PC-3 (cell line): ENCODE measurements around the gene C2orf74. TPM values are rescaled to one million over a fixed set of nuclear protein-coding genes. Genes with fewer than 3 reads are reported as not detected.
A peak's percentile ranks its signal among the peaks of the same experiment; 100 is the strongest.

Experiments used
- ATAC-seq: fragments of 200-7000 bp; cut with Tn5 transposase; 2 replicates; pipeline ENCODE4 v1.9.1; 2020; ENCODE audit warnings: mild to moderate bottlenecking, moderate library complexity
- BruUV-seq: library from RNA; stranded (reverse); fragments of 400-500 nt; replicated peaks from 2 replicates; lab custom pipeline; 2021; lab: Mats Ljungman, UMichigan
- CTCF ChIA-PET: fragments of 300-600 bp; sonication (Branson Sonifier 250); formaldehyde crosslinking; loops from one replicate; lab custom pipeline; 2022; ENCODE audit warnings: antibody characterized with exemption; lab: Charles Lee
- POLR2A ChIA-PET: fragments of 300-600 bp; sonication (Branson Sonifier 250); formaldehyde crosslinking; loops from one replicate; lab custom pipeline; 2022; ENCODE audit warnings: antibody characterized with exemption; ENCODE audit not compliant: unreplicated experiment; lab: Charles Lee
- DNase-seq: peaks from one replicate; pipeline ENCODE4 v3.0.0-alpha.2; 2015
- H2AFZ ChIP-seq: fragments of 300-600 bp; sonication (generic); 2 replicates; pipeline ENCODE4 v1.6.0; 2016; ENCODE audit warnings: antibody characterized with exemption, low read length
- H3F3A ChIP-seq: fragments of 300-600 bp; sonication (generic); one replicate; pipeline ENCODE4 v1.6.0; 2017; ENCODE audit warnings: antibody characterized with exemption, low read length, control low read depth, mild to moderate bottlenecking; ENCODE audit not compliant: unreplicated experiment
- H3K27ac ChIP-seq: fragments of 300-600 bp; sonication (generic); 2 replicates; pipeline ENCODE4 v1.5.1; 2016; ENCODE audit warnings: mild to moderate bottlenecking, low read length
- H3K27me3 ChIP-seq: fragments of 300-600 bp; sonication (generic); 2 replicates; pipeline ENCODE4 v1.6.1; 2016; ENCODE audit warnings: low read length, mixed read lengths
- H3K36me3 ChIP-seq: fragments of 300-600 bp; sonication (generic); 2 replicates; pipeline ENCODE4 v1.6.1; 2016; ENCODE audit warnings: low read depth, mixed run types, low read length, mixed read lengths
- H3K4me1 ChIP-seq: fragments of 300-600 bp; sonication (generic); 2 replicates; pipeline ENCODE4 v1.5.1; 2016; ENCODE audit warnings: low read length; ENCODE audit not compliant: insufficient read depth
- H3K4me2 ChIP-seq: fragments of 300-600 bp; sonication (generic); 2 replicates; pipeline ENCODE4 v1.6.0; 2016; ENCODE audit warnings: low read length
- H3K4me3 ChIP-seq: fragments of 300-600 bp; sonication (generic); 2 replicates; pipeline ENCODE4 v1.5.1; 2016; ENCODE audit warnings: mild to moderate bottlenecking, low read length, mixed read lengths
- H3K79me2 ChIP-seq: fragments of 300-600 bp; sonication (generic); 2 replicates; pipeline ENCODE4 v1.6.1; 2017; ENCODE audit warnings: low read length, mixed read lengths
- H3K9ac ChIP-seq: fragments of 300-600 bp; sonication (generic); 2 replicates; pipeline ENCODE4 v1.6.0; 2016; ENCODE audit warnings: mild to moderate bottlenecking, low read length
- H3K9me2 ChIP-seq: fragments of 300-600 bp; sonication (generic); replicated peaks from 2 replicates; pipeline ENCODE4 v1.6.1; 2016; ENCODE audit warnings: mixed run types, low read length, mixed read lengths
- H3K9me3 ChIP-seq: fragments of 300-600 bp; sonication (generic); 2 replicates; pipeline ENCODE4 v1.6.1; 2016; ENCODE audit warnings: low read length, mixed read lengths
- H4K20me1 ChIP-seq: fragments of 300-600 bp; sonication (generic); 2 replicates; pipeline ENCODE4 v1.6.1; 2016; ENCODE audit warnings: low read length, mixed read lengths
- CTCF ChIP-seq: fragments of 300-600 bp; sonication (generic); conservative IDR thresholded peaks from 2 replicates; pipeline ENCODE4 v1.5.1; 2017; ENCODE audit warnings: antibody characterized with exemption, low read depth, mild to moderate bottlenecking, low read length
- EZH2 ChIP-seq: fragments of 300-600 bp; sonication (generic); IDR thresholded peaks from one replicate; pipeline ENCODE4 v1.6.1; 2017; ENCODE audit warnings: antibody characterized with exemption, mild to moderate bottlenecking, low read length; ENCODE audit not compliant: unreplicated experiment
- EZH2phosphoT487 ChIP-seq: fragments of 300-600 bp; sonication (generic); IDR thresholded peaks from 2 replicates; pipeline ENCODE4 v1.6.1; 2018; ENCODE audit warnings: mild to moderate bottlenecking, antibody characterized with exemption, low read length, borderline replicate concordance
- intact Hi-C: fragments of 100-400 bp; cut with micrococcal nuclease; formaldehyde crosslinking; loops from 2 replicates; pipeline ENCODE4 v1.9.0; 2023
- total RNA-seq: library from RNA; depleted of rRNA; stranded (reverse); fragments of >200 nt; gene quantifications from 2 replicates; pipeline ENCODE4 v1.2.3, GENCODE V29; 2014

Gene C2orf74
- total RNA-seq, 1 experiment from 2014 or later = 16.8 TPM

- Histone ChIP-seq H3K27ac (no peak overlapping the region), H4K20me1 (no peaks in the 10 kb centered on the region), H3K4me1 (peaks cover 43% of the 10 kb centered on the region), H3K4me3 (no peak overlapping the region), H3K36me3 (peaks cover 36% of the 10 kb centered on the region), H3K9ac (no peak overlapping the region), H3K27me3 (no peaks in the 10 kb centered on the region), H3F3A (no peaks in the 10 kb centered on the region), H3K9me3 (no peaks in the 10 kb centered on the region), H3K79me2 (peaks cover 65% of the 10 kb centered on the region), H3K9me2 (no peaks in the 10 kb centered on the region), H3K4me2 (peak overlapping the region; percentile 92), H2AFZ (no peak overlapping the region)
- TF ChIP-seq EZH2 = no peak
- TF ChIP-seq CTCF = no peak
- no TSS peak for BruUV-seq
- ChIA-PET POLR2A (no interaction called here), CTCF (interaction anchor here (0.7 kb wide), 1 partner anchor 45 kb away, joined by 6 read pairs; no protein-coding TSS in a partner anchor)
- ATAC-seq = no peak
- intact Hi-C loops = no loop called here
- DNase-seq = no peak
Measured at GRCh38 chr2:61180686-61181085, 18.7 kb downstream of the C2orf74 start.

- intact Hi-C loops = no loop called here
- H3K27me3 ChIP-seq = no peaks in the 10 kb centered on the region
- no peaks in the 10 kb centered on the region for H3F3A ChIP-seq
- peaks cover 44% of the 10 kb centered on the region for H3K36me3 ChIP-seq
- DNase-seq = no peak
- TF ChIP-seq EZH2phosphoT487 (no peak), CTCF (no peak), EZH2 (no peak)
- H3K9me3 ChIP-seq = no peaks in the 10 kb centered on the region
- ATAC-seq = no peak
- H3K9me2 ChIP-seq = no peaks in the 10 kb centered on the region
- peaks cover 38% of the 10 kb centered on the region for H3K4me1 ChIP-seq
- no TSS peak for BruUV-seq
- peaks cover 65% of the 10 kb centered on the region for H3K79me2 ChIP-seq
- peak overlapping the region; percentile 20 for H3K4me2 ChIP-seq
- ChIA-PET POLR2A (no interaction called here), CTCF (no interaction called here)
- no peak overlapping the region for H3K27ac ChIP-seq
- no peak overlapping the region for H2AFZ ChIP-seq
- H3K9ac ChIP-seq = no peak overlapping the region
- no peaks in the 10 kb centered on the region for H4K20me1 ChIP-seq
- no peak overlapping the region for H3K4me3 ChIP-seq
Measured at GRCh38 chr2:61181382-61182058, 19.5 kb downstream of the C2orf74 start.

- no peak for TF ChIP-seq CTCF
- TF ChIP-seq EZH2phosphoT487 = no peak
- TF ChIP-seq EZH2 = no peak
- Histone ChIP-seq H3K36me3 (peaks cover 49% of the 10 kb centered on the region), H3K4me2 (0 out of 2 replicates have a peak overlapping the region, but pooled peaks have one; percentile 20), H3K27ac (no peak overlapping the region), H3K9ac (no peak overlapping the region), H3K9me2 (no peaks in the 10 kb centered on the region), H3K9me3 (no peaks in the 10 kb centered on the region), H3K4me3 (no peak overlapping the region), H3K27me3 (no peaks in the 10 kb centered on the region), H4K20me1 (no peaks in the 10 kb centered on the region), H3F3A (no peaks in the 10 kb centered on the region), H3K79me2 (peaks cover 65% of the 10 kb centered on the region), H3K4me1 (peaks cover 36% of the 10 kb centered on the region), H2AFZ (no peak overlapping the region)
- no peak for DNase-seq
- no peak for ATAC-seq
- ChIA-PET POLR2A (no interaction called here), CTCF (no interaction called here)
- intact Hi-C loops = no loop called here
- no TSS peak for BruUV-seq
Measured at GRCh38 chr2:61182059-61182383, 20.0 kb downstream of the C2orf74 start.
